Mesendoderm (in vitro differentiated cells): ENCODE results near the gene NR0B1.

Experiments
- DNase-seq: peaks from one replicate; pipeline ENCODE4 v3.0.0; 2013
- H2AK5ac ChIP-seq: 2 replicates; pipeline ENCODE4 v1.6.1; 2013; ENCODE audit warnings: low read length, inconsistent platforms
- H2BK120ac ChIP-seq: 2 replicates; pipeline ENCODE4 v1.6.1; 2013; ENCODE audit warnings: low read depth, mild to moderate bottlenecking, low read length, moderate library complexity, mixed read lengths
- H2BK15ac ChIP-seq: replicated peaks from 2 replicates; pipeline ENCODE4 v1.6.1; 2013; ENCODE audit warnings: low read depth, mild to moderate bottlenecking, moderate library complexity
- H2BK5ac ChIP-seq: 2 replicates; pipeline ENCODE4 v1.6.1; 2013; ENCODE audit warnings: low read length, inconsistent platforms
- H3K18ac ChIP-seq: 2 replicates; pipeline ENCODE4 v1.6.1; 2013; ENCODE audit warnings: mild to moderate bottlenecking, low read length, mixed read lengths
- H3K23ac ChIP-seq: one replicate; pipeline ENCODE4 v1.6.1; 2013; ENCODE audit warnings: low read length
- H3K27ac ChIP-seq: 2 replicates; pipeline ENCODE4 v1.5.1; 2013; ENCODE audit warnings: low read depth, mild to moderate bottlenecking, inconsistent platforms, low read length, moderate library complexity
- H3K27me3 ChIP-seq: 2 replicates; pipeline ENCODE4 v1.6.1; 2013; ENCODE audit warnings: low read length, control low read depth, mild to moderate bottlenecking, inconsistent platforms; ENCODE audit not compliant: insufficient read depth, poor library complexity
- H3K36me3 ChIP-seq: 2 replicates; pipeline ENCODE4 v1.6.1; 2013; ENCODE audit warnings: low read length, inconsistent platforms; ENCODE audit not compliant: control insufficient read depth, insufficient read depth
- H3K4ac ChIP-seq: one replicate; pipeline ENCODE4 v1.6.1; 2013; ENCODE audit warnings: low read depth, mild to moderate bottlenecking, low read length, moderate library complexity
- H3K4me1 ChIP-seq: 2 replicates; pipeline ENCODE4 v1.6.1; 2013; ENCODE audit warnings: low read depth, low read length, inconsistent platforms; ENCODE audit not compliant: control insufficient read depth
- H3K4me2 ChIP-seq: 2 replicates; pipeline ENCODE4 v1.6.1; 2013; ENCODE audit warnings: low read length
- H3K4me3 ChIP-seq: 2 replicates; pipeline ENCODE4 v1.5.1; 2013; ENCODE audit warnings: mild to moderate bottlenecking, low read length
- H3K56ac ChIP-seq: one replicate; pipeline ENCODE4 v1.6.1; 2013; ENCODE audit warnings: low read length
- H3K79me1 ChIP-seq: 2 replicates; pipeline ENCODE4 v1.6.1; 2013; ENCODE audit warnings: low read length, inconsistent platforms
- H3K79me2 ChIP-seq: 2 replicates; pipeline ENCODE4 v1.6.1; 2013; ENCODE audit warnings: mild to moderate bottlenecking, low read length; ENCODE audit not compliant: control insufficient read depth, insufficient read depth
- H3K9ac ChIP-seq: 2 replicates; pipeline ENCODE4 v1.6.1; 2013; ENCODE audit warnings: low read length, inconsistent platforms
- H4K5ac ChIP-seq: one replicate; pipeline ENCODE4 v1.6.1; 2013; ENCODE audit warnings: low read length
- H4K8ac ChIP-seq: one replicate; pipeline ENCODE4 v1.6.1; 2013; ENCODE audit warnings: low read depth, mild to moderate bottlenecking, control low read depth, low read length, moderate library complexity
- WGBS: extraction: QIAGEN DNeasy Blood & Tissue Kit; methylation state at CpG from one replicate; pipeline ENCODE4 v1.1.7; 2013; ENCODE audit warnings: low lambda C conversion rate, missing lambda C conversion rate; ENCODE audit not compliant: insufficient coverage; ENCODE audit errors: extremely low coverage; 5-methylcytosine and 5-hydroxymethylcytosine counted together

NR0B1 gene

GRCh38 chrX:30307466-30307865, 1.7 kb downstream of the NR0B1 start:
- Histone ChIP-seq H3K56ac (peak overlapping the region; percentile 25), H3K36me3 (no peaks in the 10 kb centered on the region), H3K23ac (no peak overlapping the region), H2BK120ac (no peak overlapping the region), H3K79me1 (no peaks in the 10 kb centered on the region), H4K5ac (no peak overlapping the region), H3K4me1 (no peaks in the 10 kb centered on the region), H3K18ac (peak overlapping the region; percentile 51), H2BK15ac (no peak overlapping the region), H3K27me3 (peaks cover 2% of the 10 kb centered on the region), H3K4me2 (no peak overlapping the region), H2AK5ac (no peak overlapping the region), H4K8ac (no peak overlapping the region), H3K4me3 (no peak overlapping the region), H3K79me2 (no peaks in the 10 kb centered on the region), H3K27ac (no peak overlapping the region), H3K4ac (no peak overlapping the region), H3K9ac (peak overlapping the region; percentile 38), H2BK5ac (no peak overlapping the region)
- WGBS = no CpG with 5 or more reads among the region's 1 CpG
- DNase-seq = no peak

- no peak for DNase-seq
- no peak overlapping the region for H3K18ac ChIP-seq
- WGBS = no CpG with 5 or more reads among the region's 6 CpGs
- no peak overlapping the region for H2AK5ac ChIP-seq
- H3K56ac ChIP-seq = no peak overlapping the region
- no peak overlapping the region for H3K4me2 ChIP-seq
- no peak overlapping the region for H3K27ac ChIP-seq
- no peak overlapping the region for H3K23ac ChIP-seq
- no peak overlapping the region for H2BK5ac ChIP-seq
- no peaks in the 10 kb centered on the region for H3K36me3 ChIP-seq
- no peak overlapping the region for H3K9ac ChIP-seq
- H3K4ac ChIP-seq = no peak overlapping the region
- H3K79me1 ChIP-seq = no peaks in the 10 kb centered on the region
- no peak overlapping the region for H4K5ac ChIP-seq
- H3K4me1 ChIP-seq = no peaks in the 10 kb centered on the region
- H4K8ac ChIP-seq = no peak overlapping the region
- H3K4me3 ChIP-seq = no peak overlapping the region
- peaks cover 2% of the 10 kb centered on the region for H3K27me3 ChIP-seq
- no peaks in the 10 kb centered on the region for H3K79me2 ChIP-seq
- H2BK15ac ChIP-seq = no peak overlapping the region
- H2BK120ac ChIP-seq = no peak overlapping the region
These were observed 4.3 kb downstream of the NR0B1 start for GRCh38 chrX:30304866-30305265.

- Histone ChIP-seq H4K5ac (no peak overlapping the region), H3K56ac (no peak overlapping the region), H3K27me3 (peaks cover 2% of the 10 kb centered on the region), H3K79me2 (no peaks in the 10 kb centered on the region), H3K27ac (no peak overlapping the region), H3K9ac (no peak overlapping the region), H2BK5ac (no peak overlapping the region), H3K79me1 (no peaks in the 10 kb centered on the region), H3K4ac (no peak overlapping the region), H2AK5ac (no peak overlapping the region), H3K4me1 (no peaks in the 10 kb centered on the region), H4K8ac (no peak overlapping the region), H3K23ac (no peak overlapping the region), H2BK120ac (no peak overlapping the region), H3K4me2 (no peak overlapping the region), H3K36me3 (no peaks in the 10 kb centered on the region), H3K18ac (peak overlapping the region; percentile 51), H2BK15ac (no peak overlapping the region), H3K4me3 (no peak overlapping the region)
- no CpG with 5 or more reads among the region's 6 CpGs for WGBS
- no peak for DNase-seq
These were observed 6.2 kb downstream of the NR0B1 start for GRCh38 chrX:30302956-30303355.

GRCh38 chrX:30301963-30302362, 7.2 kb downstream of the NR0B1 start:
- H3K56ac ChIP-seq = no peak overlapping the region
- no peak overlapping the region for H2BK15ac ChIP-seq
- H3K23ac ChIP-seq = no peak overlapping the region
- H3K79me1 ChIP-seq = no peaks in the 10 kb centered on the region
- H4K5ac ChIP-seq = no peak overlapping the region
- H2BK5ac ChIP-seq = no peak overlapping the region
- DNase-seq = peak; percentile 3
- no peaks in the 10 kb centered on the region for H3K36me3 ChIP-seq
- no peak overlapping the region for H3K9ac ChIP-seq
- no peak overlapping the region for H3K4ac ChIP-seq
- H2BK120ac ChIP-seq = no peak overlapping the region
- H3K4me1 ChIP-seq = no peaks in the 10 kb centered on the region
- no peak overlapping the region for H3K4me2 ChIP-seq
- no CpG with 5 or more reads among the region's 5 CpGs for WGBS
- no peak overlapping the region for H3K18ac ChIP-seq
- no peaks in the 10 kb centered on the region for H3K27me3 ChIP-seq
- no peak overlapping the region for H3K4me3 ChIP-seq
- H4K8ac ChIP-seq = no peak overlapping the region
- H3K79me2 ChIP-seq = no peaks in the 10 kb centered on the region
- H3K27ac ChIP-seq = no peak overlapping the region
- H2AK5ac ChIP-seq = no peak overlapping the region

- Histone ChIP-seq H3K4ac (no peak overlapping the region), H2BK120ac (no peak overlapping the region), H2BK5ac (no peak overlapping the region), H3K18ac (no peak overlapping the region), H4K8ac (no peak overlapping the region), H3K27me3 (no peaks in the 10 kb centered on the region), H3K23ac (no peak overlapping the region), H3K4me3 (no peak overlapping the region), H3K79me1 (no peaks in the 10 kb centered on the region), H3K4me1 (no peaks in the 10 kb centered on the region), H2AK5ac (no peak overlapping the region), H3K27ac (no peak overlapping the region), H4K5ac (no peak overlapping the region), H3K9ac (no peak overlapping the region), H2BK15ac (no peak overlapping the region), H3K79me2 (no peaks in the 10 kb centered on the region), H3K56ac (no peak overlapping the region), H3K4me2 (no peak overlapping the region), H3K36me3 (no peaks in the 10 kb centered on the region)
- no peak for DNase-seq
These were observed 8.0 kb downstream of the NR0B1 start for GRCh38 chrX:30301208-30301607.

- Histone ChIP-seq H3K27ac (no peak overlapping the region), H2BK120ac (no peak overlapping the region), H3K4ac (no peak overlapping the region), H4K5ac (no peak overlapping the region), H3K23ac (no peak overlapping the region), H3K18ac (peak overlapping the region; percentile 39), H2BK5ac (no peak overlapping the region), H3K79me1 (no peaks in the 10 kb centered on the region), H3K27me3 (no peaks in the 10 kb centered on the region), H3K79me2 (no peaks in the 10 kb centered on the region), H3K36me3 (no peaks in the 10 kb centered on the region), H3K4me3 (no peak overlapping the region), H2BK15ac (no peak overlapping the region), H4K8ac (no peak overlapping the region), H2AK5ac (no peak overlapping the region), H3K56ac (no peak overlapping the region), H3K4me1 (no peaks in the 10 kb centered on the region), H3K4me2 (no peak overlapping the region), H3K9ac (no peak overlapping the region)
- DNase-seq = no peak
- no CpG with 5 or more reads among the region's 5 CpGs for WGBS
These were observed 12.6 kb downstream of the NR0B1 start for GRCh38 chrX:30296408-30297254.
